T1000 (cell line): ENCODE data around the gene STXBP6.

Source experiments
- DNase-seq: peaks from one replicate; lab custom pipeline; 2025; ENCODE audit warnings: mixed read lengths; lab: John Stamatoyannopoulos, UW

Gene STXBP6

GRCh38 chr14:24915958-24916595 lies 133.9 kb downstream of the STXBP6 start:
- DNase-seq, result no peak

- no peak for DNase-seq
These were observed 134.5 kb downstream of the STXBP6 start for GRCh38 chr14:24915403-24915921.

GRCh38 chr14:24913746-24914145 lies 136.2 kb downstream of the STXBP6 start:
- DNase-seq, result no peak

DNA sequence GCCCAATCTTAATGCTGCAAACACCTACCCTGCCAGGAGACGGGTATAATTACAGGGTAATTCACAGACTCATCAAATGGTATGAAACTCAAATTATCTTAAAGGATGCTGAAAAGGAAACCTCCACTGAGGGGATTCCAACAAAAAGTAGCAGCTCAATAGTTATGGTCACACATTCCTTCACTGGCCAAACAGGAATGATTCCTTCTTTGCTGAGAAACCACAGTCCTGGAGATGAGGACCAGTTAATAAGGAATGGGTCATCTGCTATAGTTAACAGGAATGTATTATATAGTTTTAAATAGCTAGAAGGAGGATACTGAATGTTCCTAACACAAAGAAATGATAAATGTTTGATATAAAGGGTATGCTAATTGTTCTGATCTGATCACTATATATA lies 136.9 kb downstream of the STXBP6 start:
- no peak for DNase-seq

GRCh38 chr14:24911324-24912109 lies 138.4 kb downstream of the STXBP6 start:
- DNase-seq, result no peak

GRCh38 chr14:24910408-24910986 lies 139.4 kb downstream of the STXBP6 start:
- DNase-seq, result no peak

- no peak for DNase-seq
These were observed 140.2 kb downstream of the STXBP6 start for GRCh38 chr14:24909523-24910302.

- DNase-seq, result no peak
These were observed 141.2 kb downstream of the STXBP6 start for GRCh38 chr14:24908592-24909236.

DNA sequence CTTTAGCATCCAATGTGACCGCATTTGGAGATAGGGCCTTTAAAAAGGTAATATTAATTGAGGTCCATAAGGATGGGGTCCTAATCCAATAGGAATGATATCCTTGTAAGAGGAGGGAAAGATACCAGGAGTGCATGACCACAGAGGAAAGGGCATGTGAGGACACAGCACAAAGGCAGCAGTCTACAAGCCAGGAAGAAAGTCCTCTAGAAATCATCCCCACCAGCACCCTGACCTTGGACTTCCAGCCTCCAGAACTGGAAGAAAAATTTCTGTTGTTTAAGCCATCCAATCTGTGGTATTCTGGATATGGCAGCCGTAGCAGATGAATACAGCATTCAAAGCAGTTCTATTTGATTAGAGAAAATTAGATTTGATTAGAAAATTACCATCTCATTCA lies 145.4 kb downstream of the STXBP6 start:
- no peak for DNase-seq

- no peak for DNase-seq
These were observed 146.6 kb downstream of the STXBP6 start for GRCh38 chr14:24903337-24903736.

GRCh38 chr14:24900269-24901100 lies 149.5 kb downstream of the STXBP6 start:
- no peak for DNase-seq

DNA sequence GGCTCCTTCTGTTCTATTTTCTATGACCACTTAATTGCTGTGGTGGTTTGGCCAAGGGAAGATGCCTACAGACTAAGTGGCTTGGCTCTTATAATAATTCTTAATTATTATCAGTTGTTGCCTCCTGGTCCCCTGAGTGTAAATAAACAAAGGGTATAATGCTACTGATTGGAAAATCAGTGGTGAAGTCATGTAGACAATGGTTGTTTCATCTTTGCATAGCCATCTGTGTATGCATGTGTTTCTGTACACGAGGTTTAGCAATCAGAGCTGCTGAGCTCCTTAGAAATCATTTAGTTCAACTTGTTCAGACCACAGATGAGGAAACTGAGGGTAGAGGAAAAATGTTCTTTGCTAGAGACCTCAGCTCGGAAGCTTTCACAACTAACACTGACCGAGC lies 152.2 kb downstream of the STXBP6 start:
- no peak for DNase-seq

DNA sequence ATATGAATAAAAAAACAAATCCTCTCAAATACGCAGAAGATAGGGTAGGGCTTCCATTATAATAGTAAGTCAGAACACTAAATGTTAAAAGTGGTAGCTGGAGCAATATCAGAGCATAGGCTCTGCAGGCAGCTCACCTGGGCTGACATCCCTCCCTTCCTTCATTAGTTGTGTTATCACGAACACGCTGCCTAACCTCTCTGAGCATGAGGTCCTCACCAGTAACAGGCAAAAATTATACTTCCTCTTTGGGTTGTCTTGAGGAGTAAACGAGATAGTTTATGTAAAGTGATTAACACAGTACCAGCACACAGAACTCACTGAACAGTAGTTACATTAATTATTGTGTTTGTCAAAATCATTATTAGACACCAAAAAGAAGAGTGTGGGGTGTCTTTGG lies 154.3 kb downstream of the STXBP6 start:
- no peak for DNase-seq

GRCh38 chr14:24895243-24895583 lies 154.7 kb downstream of the STXBP6 start:
- DNase-seq, result no peak

- DNase-seq, result no peak
These were observed 155.2 kb downstream of the STXBP6 start for GRCh38 chr14:24894583-24895242.

- no peak for DNase-seq
These were observed 157.4 kb downstream of the STXBP6 start for GRCh38 chr14:24892497-24893051.

GRCh38 chr14:24891987-24892496 lies 157.9 kb downstream of the STXBP6 start:
- no peak for DNase-seq

- DNase-seq, result no peak
These were observed 159.2 kb downstream of the STXBP6 start for GRCh38 chr14:24890716-24891115.

GRCh38 chr14:24889843-24890242 lies 160.1 kb downstream of the STXBP6 start:
- no peak for DNase-seq

DNA sequence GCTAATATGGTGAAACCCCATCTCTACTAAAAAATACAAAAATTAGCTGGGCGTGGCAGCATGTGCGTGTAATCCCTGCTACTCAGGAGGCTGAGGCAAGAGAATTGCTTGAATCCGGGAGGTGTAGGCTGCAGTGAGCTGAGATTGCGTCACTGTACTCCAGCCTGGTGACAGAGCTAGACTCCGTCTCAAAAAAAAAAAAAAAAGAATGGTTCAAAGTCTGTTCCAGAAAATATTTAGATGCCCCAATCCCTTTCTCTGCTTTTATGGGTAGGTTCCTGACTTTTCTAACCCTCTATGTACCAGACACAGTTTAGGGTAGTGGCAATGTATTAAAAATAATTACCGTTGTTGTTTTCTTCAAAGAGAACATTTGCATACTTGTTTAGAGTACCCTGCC lies 161.4 kb downstream of the STXBP6 start:
- DNase-seq, result no peak
